Measurements from ENCODE around the gene CMTM6.

GRCh38 chr3:32542807-32543206 lies 40.2 kb upstream of the CMTM6 start:
- TF ChIP-seq CTCF (IDR thresholded peaks at IDR 0.05) (no peak), EZH2phosphoT487 (IDR thresholded peaks at IDR 0.05) (no peak)
